Gastrocnemius medialis (tissue), 4 donors: Measurements from ENCODE around the gene TEDDM1.

ENCODE experiments used
- CTCF ChIP-seq, 5 experiments: fragments of 450-650 bp in 3 of 5; fragments of 200-600 bp in 2 of 5; sonication (generic) in 2 of 5; IDR thresholded peaks in 4 of 5; conservative IDR thresholded peaks in 1 of 5; 1 replicate in 4 of 5; 2 replicates in 1 of 5; pipeline ENCODE4 v1.5.1; 2016 to 2019; ENCODE audit warnings: antibody characterized with exemption in 5 of 5, mild to moderate bottlenecking in 3 of 5, moderate library complexity in 3 of 5
- POLR2A ChIP-seq, 2 donors: fragments of 450-650 bp; IDR thresholded peaks; one replicate each; pipeline ENCODE4 v1.6.1; 2017; ENCODE audit warnings: antibody characterized with exemption in 2 of 2, mild to moderate bottlenecking in 2 of 2, moderate library complexity in 2 of 2

- no peak for TF ChIP-seq CTCF (IDR thresholded peaks at IDR 0.05 in 4 of 5, conservative IDR thresholded peaks at IDR 0.05 in 1 of 5)
- no peak for TF ChIP-seq POLR2A (IDR thresholded peaks at IDR 0.05)
Observed at GRCh38 chr1:182405578-182405977, 5.1 kb upstream of the TEDDM1 start.
